Uterus (tissue), 2 donors: ENCODE measurements around the gene NRXN3.

Experiments used
- CTCF ChIP-seq, 4 experiments: fragments of 200-600 bp in 2 of 4; fragments of 450-650 bp in 2 of 4; sonication (generic) in 2 of 4; IDR thresholded peaks; one replicate each; pipeline ENCODE4 v1.5.1; 2016 to 2019; ENCODE audit warnings: antibody characterized with exemption in 4 of 4, mild to moderate bottlenecking in 2 of 4, moderate library complexity in 1 of 4
- POLR2A ChIP-seq, 2 donors: fragments of 450-650 bp; IDR thresholded peaks; one replicate each; pipeline ENCODE4 v1.6.1; 2016; ENCODE audit warnings: antibody characterized with exemption in 2 of 2, mild to moderate bottlenecking in 1 of 2, moderate library complexity in 1 of 2

- no peak for TF ChIP-seq POLR2A (IDR thresholded peaks at IDR 0.05)
- no peak for TF ChIP-seq CTCF (IDR thresholded peaks at IDR 0.05)
Observed at GRCh38 chr14:79287976-79288375, 1117.8 kb downstream of the NRXN3 start.
